K562 (cell line): ENCODE measurements around the gene RBMX2. TPM values are rescaled to one million over a fixed set of nuclear protein-coding genes. Genes with fewer than 3 reads are reported as not detected.

Experiments used
- BCL6 ChIP-seq: fragments of 250-450 bp; sonication (Bioruptor Pico); IDR thresholded peaks from 2 replicates; pipeline ENCODE4 v1.4.0; 2020
- FOXJ2 ChIP-seq: fragments of 200-800 bp; sonication (Bioruptor generic); IDR thresholded peaks from 2 replicates; pipeline ENCODE4 v1.6.1; 2016; ENCODE audit warnings: missing genetic modification characterization, missing compliant biosample characterization
- GATA2 ChIP-seq: sonication (generic); formaldehyde crosslinking; IDR thresholded peaks from 2 replicates; pipeline ENCODE4 v1.4.0; 2020; ENCODE audit warnings: mild to moderate bottlenecking, missing genetic modification reagents
- HMG20A ChIP-seq: fragments of 450-650 bp; formaldehyde crosslinking; conservative IDR thresholded peaks from 2 replicates; pipeline ENCODE4 v1.4.0; 2020; ENCODE audit warnings: mild to moderate bottlenecking, mixed read lengths
- HNRNPUL1 ChIP-seq: fragments of 200-400 bp; formaldehyde crosslinking; IDR thresholded peaks from 2 replicates; pipeline ENCODE4 v1.6.1; 2017; ENCODE audit warnings: low read length
- MCM2 ChIP-seq: fragments of 450-650 bp; IDR thresholded peaks from 2 replicates; pipeline ENCODE4 v1.6.1; 2017; ENCODE audit warnings: low read depth, mild to moderate bottlenecking
- NR1H2 ChIP-seq: sonication (generic); formaldehyde crosslinking; IDR thresholded peaks from 2 replicates; pipeline ENCODE4 v1.4.0; 2020; ENCODE audit warnings: mild to moderate bottlenecking, missing genetic modification reagents
- PRMT5 ChIP-seq: sonication (generic); formaldehyde crosslinking; IDR thresholded peaks from 2 replicates; pipeline ENCODE4 v1.5.0; 2020; ENCODE audit warnings: missing genetic modification reagents
- PURB ChIP-seq: sonication (generic); formaldehyde crosslinking; IDR thresholded peaks from 2 replicates; pipeline ENCODE4 v1.9.0; 2021; ENCODE audit warnings: low read depth, mild to moderate bottlenecking, missing genetic modification reagents
- RBFOX2 ChIP-seq: fragments of 200-400 bp; formaldehyde crosslinking; IDR thresholded peaks from 2 replicates; pipeline ENCODE4 v1.6.1; 2017; ENCODE audit warnings: low read depth, mild to moderate bottlenecking, low read length, moderate library complexity
- SMAD3 ChIP-seq: fragments of 450-650 bp; formaldehyde crosslinking; conservative IDR thresholded peaks from 2 replicates; pipeline ENCODE4 v1.4.0; 2020; ENCODE audit warnings: mild to moderate bottlenecking
- ZNF280A ChIP-seq: fragments of 450-650 bp; IDR thresholded peaks from 2 replicates; pipeline ENCODE4 v1.6.1; 2018; ENCODE audit warnings: mild to moderate bottlenecking, low read depth; ENCODE audit not compliant: partially characterized antibody
- ZNF830 ChIP-seq: fragments of 250-450 bp; sonication (Bioruptor Pico); IDR thresholded peaks from 2 replicates; pipeline ENCODE4 v1.5.0; 2021; ENCODE audit warnings: mild to moderate bottlenecking
- polyA plus RNA-seq, 8 experiments: library from polyadenylated mRNA; depleted of rRNA in 4 of 8; stranded (reverse) in 5 of 8; unstranded in 3 of 8; fragments of >200 nt; fragmentation: Nextera tagmentation in 2 of 8; fragmentation: Illumina TruSeq in 1 of 8; extraction: Ambion mirVana in 2 of 8; extraction: Trizol in 1 of 8; gene quantifications; 2 replicates each; pipeline versions ENCODE4 v1.2.1 to v1.2.3, GENCODE V29; 2011 to 2014; ENCODE audit warnings: inconsistent platforms in 1 of 8, missing spikeins in 1 of 8
- total RNA-seq, 7 experiments: library from RNA; depleted of rRNA in 6 of 7; stranded (reverse); fragments of >200 nt in 6 of 7; fragmentation: Illumina TruSeq in 2 of 7; extraction: Trizol in 2 of 7; gene quantifications; 2 replicates each; pipeline versions ENCODE4 v1.2.1 to v1.2.3, GENCODE V29; 2011 to 2021; ENCODE audit warnings: low replicate concordance in 1 of 7
- TF ChIP-seq, protein P1 (sequence below): sonication (generic); formaldehyde crosslinking; IDR thresholded peaks from 2 replicates; pipeline ENCODE4 v1.8.0; 2023; ENCODE audit warnings: mild to moderate bottlenecking, missing genetic modification reagents
- TF ChIP-seq, protein P2 (sequence below): sonication (generic); formaldehyde crosslinking; IDR thresholded peaks from 2 replicates; pipeline ENCODE4 v1.8.0; 2022; ENCODE audit warnings: mild to moderate bottlenecking, missing genetic modification reagents
- TF ChIP-seq, protein P3 (sequence below): fragments of 250-450 bp; sonication (Bioruptor Pico); IDR thresholded peaks from 2 replicates; pipeline ENCODE4 v1.5.0; 2021
- TF ChIP-seq, protein P4 (sequence below), 2 experiments: IDR thresholded peaks; 2 replicates each; pipeline ENCODE4 v1.6.1; 2012; ENCODE audit warnings: improper control_type of control experiment in 2 of 2, low read depth in 2 of 2, low read length in 2 of 2, borderline replicate concordance in 1 of 2

RBMX2 gene
- total and polyA plus RNA-seq, 9 of the 15 experiments (the other 6 are each of a cell fraction or from before 2014, with no cell fraction given), result 27.2 to 62.5 (median 54.1) TPM

DNA sequence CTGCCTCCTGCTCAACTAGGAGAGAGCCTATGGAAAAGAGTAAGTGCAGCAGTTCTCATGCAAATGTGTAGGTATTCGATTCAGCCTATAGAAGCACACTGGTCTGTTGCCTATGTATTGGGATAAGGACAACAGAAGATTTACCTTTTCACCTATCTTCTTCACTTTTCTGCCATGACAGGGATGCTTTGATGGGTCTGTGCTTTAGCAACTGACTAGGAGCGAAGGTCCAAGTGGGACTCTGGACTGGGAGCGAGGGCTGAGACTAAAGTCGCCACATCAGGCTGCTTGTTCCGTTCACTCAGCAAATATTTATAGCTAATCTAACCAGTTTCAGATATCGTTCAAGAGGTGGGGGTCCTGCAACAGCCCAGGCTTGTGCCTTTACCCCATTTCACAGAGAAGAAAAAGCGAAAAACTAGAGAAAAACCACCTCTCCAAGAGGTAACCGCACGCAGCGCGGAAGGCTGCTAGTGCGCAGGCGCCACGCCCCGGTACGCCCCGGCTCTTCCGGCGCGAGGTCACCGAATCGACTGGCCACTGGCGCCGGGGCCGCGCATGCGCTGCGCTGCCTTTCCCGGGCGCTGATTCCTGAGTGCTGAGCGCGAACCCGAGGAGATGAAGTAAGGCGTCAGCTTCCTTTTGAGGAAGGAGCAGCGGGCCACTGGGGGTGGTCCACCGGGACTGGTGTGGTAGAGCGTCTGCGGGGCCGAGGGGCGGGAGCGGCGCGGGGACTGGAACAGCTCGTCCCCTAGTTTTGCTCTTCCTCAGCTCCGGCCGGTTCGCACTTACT lies at the start of gene RBMX2 (continued):
- TF ChIP-seq, protein P1, sequence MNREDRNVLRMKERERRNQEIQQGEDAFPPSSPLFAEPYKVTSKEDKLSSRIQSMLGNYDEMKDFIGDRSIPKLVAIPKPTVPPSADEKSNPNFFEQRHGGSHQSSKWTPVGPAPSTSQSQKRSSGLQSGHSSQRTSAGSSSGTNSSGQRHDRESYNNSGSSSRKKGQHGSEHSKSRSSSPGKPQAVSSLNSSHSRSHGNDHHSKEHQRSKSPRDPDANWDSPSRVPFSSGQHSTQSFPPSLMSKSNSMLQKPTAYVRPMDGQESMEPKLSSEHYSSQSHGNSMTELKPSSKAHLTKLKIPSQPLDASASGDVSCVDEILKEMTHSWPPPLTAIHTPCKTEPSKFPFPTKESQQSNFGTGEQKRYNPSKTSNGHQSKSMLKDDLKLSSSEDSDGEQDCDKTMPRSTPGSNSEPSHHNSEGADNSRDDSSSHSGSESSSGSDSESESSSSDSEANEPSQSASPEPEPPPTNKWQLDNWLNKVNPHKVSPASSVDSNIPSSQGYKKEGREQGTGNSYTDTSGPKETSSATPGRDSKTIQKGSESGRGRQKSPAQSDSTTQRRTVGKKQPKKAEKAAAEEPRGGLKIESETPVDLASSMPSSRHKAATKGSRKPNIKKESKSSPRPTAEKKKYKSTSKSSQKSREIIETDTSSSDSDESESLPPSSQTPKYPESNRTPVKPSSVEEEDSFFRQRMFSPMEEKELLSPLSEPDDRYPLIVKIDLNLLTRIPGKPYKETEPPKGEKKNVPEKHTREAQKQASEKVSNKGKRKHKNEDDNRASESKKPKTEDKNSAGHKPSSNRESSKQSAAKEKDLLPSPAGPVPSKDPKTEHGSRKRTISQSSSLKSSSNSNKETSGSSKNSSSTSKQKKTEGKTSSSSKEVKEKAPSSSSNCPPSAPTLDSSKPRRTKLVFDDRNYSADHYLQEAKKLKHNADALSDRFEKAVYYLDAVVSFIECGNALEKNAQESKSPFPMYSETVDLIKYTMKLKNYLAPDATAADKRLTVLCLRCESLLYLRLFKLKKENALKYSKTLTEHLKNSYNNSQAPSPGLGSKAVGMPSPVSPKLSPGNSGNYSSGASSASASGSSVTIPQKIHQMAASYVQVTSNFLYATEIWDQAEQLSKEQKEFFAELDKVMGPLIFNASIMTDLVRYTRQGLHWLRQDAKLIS, result no peak
- TF ChIP-seq FOXJ2 (tag), result no peak
- no peak for TF ChIP-seq ZNF830 (CRISPR knock-in tag)
- TF ChIP-seq PURB, result no peak
- no peak for TF ChIP-seq SMAD3 (CRISPR knock-in tag)
- no peak for TF ChIP-seq PRMT5 (CRISPR knock-in tag)
- no peak for TF ChIP-seq GATA2
- TF ChIP-seq, protein P2, sequence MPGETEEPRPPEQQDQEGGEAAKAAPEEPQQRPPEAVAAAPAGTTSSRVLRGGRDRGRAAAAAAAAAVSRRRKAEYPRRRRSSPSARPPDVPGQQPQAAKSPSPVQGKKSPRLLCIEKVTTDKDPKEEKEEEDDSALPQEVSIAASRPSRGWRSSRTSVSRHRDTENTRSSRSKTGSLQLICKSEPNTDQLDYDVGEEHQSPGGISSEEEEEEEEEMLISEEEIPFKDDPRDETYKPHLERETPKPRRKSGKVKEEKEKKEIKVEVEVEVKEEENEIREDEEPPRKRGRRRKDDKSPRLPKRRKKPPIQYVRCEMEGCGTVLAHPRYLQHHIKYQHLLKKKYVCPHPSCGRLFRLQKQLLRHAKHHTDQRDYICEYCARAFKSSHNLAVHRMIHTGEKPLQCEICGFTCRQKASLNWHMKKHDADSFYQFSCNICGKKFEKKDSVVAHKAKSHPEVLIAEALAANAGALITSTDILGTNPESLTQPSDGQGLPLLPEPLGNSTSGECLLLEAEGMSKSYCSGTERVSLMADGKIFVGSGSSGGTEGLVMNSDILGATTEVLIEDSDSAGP (CRISPR knock-in tag), result no peak
- TF ChIP-seq HMG20A (CRISPR knock-in tag), result no peak
- TF ChIP-seq, protein P3, sequence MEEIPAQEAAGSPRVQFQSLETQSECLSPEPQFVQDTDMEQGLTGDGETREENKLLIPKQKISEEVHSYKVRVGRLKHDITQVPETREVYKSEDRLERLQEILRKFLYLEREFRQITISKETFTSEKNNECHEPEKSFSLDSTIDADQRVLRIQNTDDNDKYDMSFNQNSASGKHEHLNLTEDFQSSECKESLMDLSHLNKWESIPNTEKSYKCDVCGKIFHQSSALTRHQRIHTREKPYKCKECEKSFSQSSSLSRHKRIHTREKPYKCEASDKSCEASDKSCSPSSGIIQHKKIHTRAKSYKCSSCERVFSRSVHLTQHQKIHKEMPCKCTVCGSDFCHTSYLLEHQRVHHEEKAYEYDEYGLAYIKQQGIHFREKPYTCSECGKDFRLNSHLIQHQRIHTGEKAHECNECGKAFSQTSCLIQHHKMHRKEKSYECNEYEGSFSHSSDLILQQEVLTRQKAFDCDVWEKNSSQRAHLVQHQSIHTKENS (CRISPR knock-in tag), result no peak
- TF ChIP-seq RBFOX2, result peak; percentile 81
- TF ChIP-seq HNRNPUL1, result no peak
- TF ChIP-seq BCL6, result no peak
- TF ChIP-seq NR1H2, result no peak
- no peak for TF ChIP-seq ZNF280A
- TF ChIP-seq MCM2, result no peak
- TF ChIP-seq, protein P4, sequence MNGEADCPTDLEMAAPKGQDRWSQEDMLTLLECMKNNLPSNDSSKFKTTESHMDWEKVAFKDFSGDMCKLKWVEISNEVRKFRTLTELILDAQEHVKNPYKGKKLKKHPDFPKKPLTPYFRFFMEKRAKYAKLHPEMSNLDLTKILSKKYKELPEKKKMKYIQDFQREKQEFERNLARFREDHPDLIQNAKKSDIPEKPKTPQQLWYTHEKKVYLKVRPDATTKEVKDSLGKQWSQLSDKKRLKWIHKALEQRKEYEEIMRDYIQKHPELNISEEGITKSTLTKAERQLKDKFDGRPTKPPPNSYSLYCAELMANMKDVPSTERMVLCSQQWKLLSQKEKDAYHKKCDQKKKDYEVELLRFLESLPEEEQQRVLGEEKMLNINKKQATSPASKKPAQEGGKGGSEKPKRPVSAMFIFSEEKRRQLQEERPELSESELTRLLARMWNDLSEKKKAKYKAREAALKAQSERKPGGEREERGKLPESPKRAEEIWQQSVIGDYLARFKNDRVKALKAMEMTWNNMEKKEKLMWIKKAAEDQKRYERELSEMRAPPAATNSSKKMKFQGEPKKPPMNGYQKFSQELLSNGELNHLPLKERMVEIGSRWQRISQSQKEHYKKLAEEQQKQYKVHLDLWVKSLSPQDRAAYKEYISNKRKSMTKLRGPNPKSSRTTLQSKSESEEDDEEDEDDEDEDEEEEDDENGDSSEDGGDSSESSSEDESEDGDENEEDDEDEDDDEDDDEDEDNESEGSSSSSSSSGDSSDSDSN (IDR thresholded peaks at IDR 0.05; ENCODE audit: borderline replicate concordance in 1 of 2, low read depth in 2 of 2, low read length in 2 of 2), result 0 out of 4 replicates have a peak, but pooled peaks of 1 of the 2 experiments have one; percentile 6
